ENCODE data around the gene FBLN2. TPM values are rescaled to one million over a fixed set of nuclear protein-coding genes. Genes with fewer than 3 reads are reported as not detected.

The FBLN2 gene
- total RNA-seq, 1 donor from 2014 or later = 323 TPM

GRCh38 chr3:13594146-13594545 lies 45.2 kb downstream of the FBLN2 start:
- Histone ChIP-seq H3K4me1 (no peaks in the 10 kb centered on the region), H3K36me3 (no peaks in the 10 kb centered on the region), H3K27me3 (no peaks in the 10 kb centered on the region), H3K4me3 (no peak overlapping the region), H3K9me3 (no peaks in the 10 kb centered on the region), H3K27ac (no peak overlapping the region)
- no peak for TF ChIP-seq CTCF (IDR thresholded peaks at IDR 0.05)
- intact Hi-C loops (cut with DNase I) = no loop called here
- DNase-seq (ENCODE audit: low spot score in 2 of 2) = no peak

GRCh38 chr3:13594991-13595421 lies 46.1 kb downstream of the FBLN2 start:
- intact Hi-C loops (cut with DNase I) = no loop called here
- no peaks in the 10 kb centered on the region for H3K4me1 ChIP-seq
- TF ChIP-seq CTCF (IDR thresholded peaks at IDR 0.05) = no peak
- no peak overlapping the region for H3K4me3 ChIP-seq
- DNase-seq (ENCODE audit: low spot score in 2 of 2) = no peak
- H3K27me3 ChIP-seq = no peaks in the 10 kb centered on the region
- no peaks in the 10 kb centered on the region for H3K36me3 ChIP-seq
- H3K9me3 ChIP-seq = no peaks in the 10 kb centered on the region
- no peak overlapping the region for H3K27ac ChIP-seq

GRCh38 chr3:13595485-13595884 lies 46.6 kb downstream of the FBLN2 start:
- DNase-seq (ENCODE audit: low spot score in 2 of 2) = no peak
- intact Hi-C loops (cut with DNase I) = no loop called here
- Histone ChIP-seq H3K36me3 (no peaks in the 10 kb centered on the region), H3K27me3 (no peaks in the 10 kb centered on the region), H3K4me3 (no peak overlapping the region), H3K27ac (no peak overlapping the region), H3K9me3 (no peaks in the 10 kb centered on the region), H3K4me1 (no peaks in the 10 kb centered on the region)
- no peak for TF ChIP-seq CTCF (IDR thresholded peaks at IDR 0.05)

GRCh38 chr3:13596426-13597205 lies 47.7 kb downstream of the FBLN2 start:
- no peak for TF ChIP-seq CTCF (IDR thresholded peaks at IDR 0.05)
- Histone ChIP-seq H3K9me3 (no peaks in the 10 kb centered on the region), H3K36me3 (no peaks in the 10 kb centered on the region), H3K27ac (no peak overlapping the region), H3K4me3 (no peak overlapping the region), H3K27me3 (no peaks in the 10 kb centered on the region), H3K4me1 (no peaks in the 10 kb centered on the region)
- intact Hi-C loops (cut with DNase I) = no loop called here
- no peak for DNase-seq (ENCODE audit: low spot score in 2 of 2)

- intact Hi-C loops (cut with DNase I) = no loop called here
- DNase-seq (ENCODE audit: low spot score in 2 of 2) = no peak
- no peak for TF ChIP-seq CTCF (IDR thresholded peaks at IDR 0.05)
- Histone ChIP-seq H3K4me1 (no peaks in the 10 kb centered on the region), H3K9me3 (no peaks in the 10 kb centered on the region), H3K27me3 (no peaks in the 10 kb centered on the region), H3K4me3 (no peak overlapping the region), H3K36me3 (no peaks in the 10 kb centered on the region), H3K27ac (no peak overlapping the region)
Observed at GRCh38 chr3:13597661-13598060, 48.7 kb downstream of the FBLN2 start.
